Measurements from ENCODE around the gene POLE3.
"Not testable (repeated sequence)": the region's sequence is repeated elsewhere in the genome, so short reads cannot be mapped to it uniquely, and the experiment has no call there.

Gene POLE3

GRCh38 chr9:113421726-113422125, 11.3 kb upstream of the POLE3 start:
- no peak for TF ChIP-seq ZNF274 (IDR thresholded peaks at IDR 0.05; ENCODE audit: low read depth, low read length)
- no peak overlapping the region for H3K4me3 ChIP-seq (ENCODE audit: low read length)

DNA sequence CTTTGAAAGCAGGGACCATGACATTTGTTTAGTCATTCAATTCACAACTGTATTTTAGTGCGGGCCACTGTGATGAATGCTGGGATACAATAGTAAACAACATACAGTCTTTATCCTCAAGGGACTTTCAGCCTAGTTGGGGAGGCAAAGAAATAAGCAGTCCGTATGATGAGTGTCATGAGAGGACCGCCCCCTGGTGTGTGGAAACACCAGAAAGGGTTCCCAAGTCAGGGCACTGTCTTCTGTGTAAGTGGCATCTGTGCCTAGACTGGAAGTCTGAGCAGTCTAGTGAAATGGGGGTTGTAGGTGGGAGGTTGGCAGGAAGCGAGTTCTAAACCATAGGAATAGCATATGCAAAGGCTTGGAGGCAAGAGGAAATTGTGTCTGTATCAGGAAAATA, 6.9 kb upstream of the POLE3 start:
- TF ChIP-seq ZNF274 (IDR thresholded peaks at IDR 0.05; ENCODE audit: low read depth, low read length), result no peak
- no peak overlapping the region for H3K4me3 ChIP-seq (ENCODE audit: low read length)

DNA sequence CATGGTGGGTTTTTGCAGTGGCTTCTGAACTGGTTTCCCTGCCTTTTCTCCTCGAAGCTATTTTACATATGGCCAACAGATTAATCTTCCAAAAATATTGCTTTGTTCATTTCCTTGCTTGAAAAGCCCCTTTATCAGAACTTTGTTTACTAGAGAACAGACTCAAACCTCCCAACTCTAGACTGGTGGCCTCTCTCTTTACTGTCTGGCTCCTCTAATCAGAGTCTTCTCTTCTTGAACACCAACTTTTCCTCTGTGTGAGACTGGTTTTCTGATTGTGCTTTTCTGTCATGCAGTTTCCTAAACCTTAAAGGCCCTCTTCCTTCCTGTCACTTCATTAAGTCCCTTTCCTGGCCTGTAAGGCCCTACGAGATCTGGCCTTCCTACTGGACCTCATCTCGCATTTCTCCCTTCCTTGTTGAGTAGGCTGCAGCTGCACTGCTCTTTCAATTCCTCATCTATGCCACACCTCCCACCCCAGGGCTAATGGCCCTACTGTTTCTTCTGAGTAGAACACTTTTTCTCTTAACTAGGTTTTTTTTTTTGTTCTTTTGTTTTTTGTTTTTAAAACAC, 5.8 kb upstream of the POLE3 start:
- no peak for TF ChIP-seq ZNF274 (IDR thresholded peaks at IDR 0.05; ENCODE audit: low read depth, low read length)
- no peak overlapping the region for H3K4me3 ChIP-seq (ENCODE audit: low read length)

- H3K4me3 ChIP-seq (ENCODE audit: low read length), result peak overlapping the region; percentile 82
- no peak for TF ChIP-seq ZNF274 (IDR thresholded peaks at IDR 0.05; ENCODE audit: low read depth, low read length)
Measured at GRCh38 chr9:113409883-113410206, 630 bp downstream of the POLE3 start.

DNA sequence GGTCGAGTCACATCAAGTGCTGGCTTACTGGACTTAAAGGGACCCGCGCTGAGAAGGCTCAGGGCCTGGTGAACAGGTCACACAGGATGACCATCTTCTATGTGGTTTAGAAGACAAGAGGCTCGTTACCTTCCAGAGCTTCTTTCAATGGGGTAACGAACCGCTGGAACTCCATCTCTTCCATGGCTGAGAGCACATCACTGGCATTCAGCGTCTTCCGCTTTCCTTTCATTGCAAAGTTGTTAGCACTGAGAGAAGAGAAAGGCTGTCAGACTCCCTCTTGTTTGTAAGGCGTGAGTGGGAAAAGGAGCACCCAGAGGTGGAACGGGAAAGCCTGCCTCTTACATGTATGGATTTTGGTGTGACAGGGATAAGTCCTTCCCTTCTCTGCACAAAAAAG, 994 bp downstream of the POLE3 start:
- H3K4me3 ChIP-seq (ENCODE audit: low read length), result peak overlapping the region; percentile 82
- TF ChIP-seq ZNF274 (IDR thresholded peaks at IDR 0.05; ENCODE audit: low read depth, low read length), result no peak

- not testable (repeated sequence) for H3K4me3 ChIP-seq (ENCODE audit: low read length)
Measured at GRCh38 chr9:113406873-113407511, 3.5 kb downstream of the POLE3 start.

DNA sequence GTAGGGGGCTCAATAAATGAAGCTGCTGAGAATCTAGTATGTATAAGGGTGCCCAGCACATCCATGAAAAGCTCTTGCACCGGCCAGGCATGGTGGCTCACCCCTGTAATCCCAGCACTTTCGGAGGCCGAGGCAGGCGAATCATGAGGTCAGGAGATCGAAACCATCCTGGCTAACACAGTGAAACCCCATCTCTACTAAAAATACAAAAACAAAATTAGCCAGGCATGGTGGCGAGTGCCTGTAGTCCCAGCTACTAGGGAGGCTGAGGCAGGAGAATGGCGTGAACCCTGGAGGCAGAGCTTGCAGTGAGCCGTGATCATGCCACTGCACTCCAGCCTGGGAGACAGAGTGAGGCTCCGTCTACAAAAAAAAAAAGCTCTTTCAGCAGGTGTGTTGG, 4.1 kb downstream of the POLE3 start:
- not testable (repeated sequence) for H3K4me3 ChIP-seq (ENCODE audit: low read length)

DNA sequence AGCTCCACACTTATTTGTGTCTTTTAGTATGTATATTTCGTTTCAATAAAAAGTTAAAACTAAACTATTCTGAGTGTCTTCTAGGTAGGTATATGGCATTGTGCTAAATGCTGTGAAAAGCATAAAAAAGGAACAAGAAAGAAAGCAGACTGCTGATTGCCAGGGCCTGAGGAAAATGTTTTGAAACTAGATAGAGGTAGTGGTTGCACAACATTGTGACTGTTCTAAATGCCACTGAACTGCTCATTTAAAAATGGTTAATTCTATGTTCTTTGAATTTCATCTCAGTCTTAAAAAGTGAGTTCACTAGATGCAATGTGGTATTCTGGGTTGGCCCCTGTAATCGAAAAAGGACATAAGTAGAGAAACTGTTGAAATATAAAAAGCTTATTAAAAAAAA, 6.8 kb downstream of the POLE3 start:
- no peak overlapping the region for H3K4me3 ChIP-seq (ENCODE audit: low read length)
- no peak for TF ChIP-seq ZNF274 (IDR thresholded peaks at IDR 0.05; ENCODE audit: low read depth, low read length)

DNA sequence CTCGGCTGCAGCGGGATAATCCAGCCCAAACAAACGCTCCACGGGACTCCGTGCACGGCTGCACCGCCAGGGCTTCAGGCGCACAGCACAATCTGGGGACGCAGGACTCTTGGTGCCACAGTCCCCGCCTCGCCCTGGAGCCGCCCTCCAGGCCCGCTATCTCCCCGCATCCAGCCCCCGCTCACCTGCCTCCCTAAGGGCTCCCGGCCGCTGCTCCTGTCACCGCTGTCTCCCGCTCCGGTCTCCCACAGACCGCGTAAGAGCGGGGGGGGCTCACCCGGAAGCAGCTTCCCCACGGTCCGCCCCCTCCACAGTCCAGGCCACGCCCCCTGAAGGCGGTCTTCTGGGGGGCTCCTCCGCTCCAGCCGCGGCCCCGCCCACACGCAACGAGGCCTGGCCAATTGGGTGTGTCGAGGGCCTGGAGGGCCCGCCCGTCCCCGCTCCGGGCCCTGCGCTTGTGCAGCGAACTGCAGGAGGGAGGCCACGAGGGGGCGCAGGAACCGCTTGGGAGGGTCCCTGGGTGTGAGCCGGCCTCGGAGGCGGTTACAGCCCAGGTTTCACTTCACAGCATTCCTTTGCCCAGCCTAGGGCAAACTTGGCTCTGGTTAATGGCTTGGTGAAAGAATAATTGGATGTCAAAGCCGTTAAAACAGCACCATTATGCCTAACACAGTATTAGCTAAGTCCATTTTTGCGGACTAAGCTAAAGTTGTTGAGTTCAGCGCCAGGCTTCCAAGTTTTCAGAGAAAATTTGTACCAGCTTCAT, 9.3 kb downstream of the POLE3 start, which contains the start of gene ALAD:
Gene ALAD (minus strand): TSS at position 258 of the 766 bp plus-strand sequence. CDS start 7,725 bp downstream, outside the sequence.
- peak within 1 kb of the TSS; percentile 86 for H3K4me3 ChIP-seq (ENCODE audit: low read length)

GRCh38 chr9:113399646-113400200, 10.8 kb downstream of the POLE3 start:
- TF ChIP-seq ZNF274 (IDR thresholded peaks at IDR 0.05; ENCODE audit: low read depth, low read length), result no peak
- no peak overlapping the region for H3K4me3 ChIP-seq (ENCODE audit: low read length)

More for the DNA sequence above, 9.3 kb downstream of the POLE3 start, which contains the start of gene ALAD:
- no peak for TF ChIP-seq ZNF274 (IDR thresholded peaks at IDR 0.05; ENCODE audit: low read depth, low read length)

GRCh38 chr9:113398796-113399195, 11.7 kb downstream of the POLE3 start:
- H3K4me3 ChIP-seq (ENCODE audit: low read length), result no peak overlapping the region
- TF ChIP-seq ZNF274 (IDR thresholded peaks at IDR 0.05; ENCODE audit: low read depth, low read length), result no peak

GRCh38 chr9:113397203-113397631, 13.3 kb downstream of the POLE3 start:
- TF ChIP-seq ZNF274 (IDR thresholded peaks at IDR 0.05; ENCODE audit: low read depth, low read length), result no peak
- H3K4me3 ChIP-seq (ENCODE audit: low read length), result no peak overlapping the region

GRCh38 chr9:113395000-113395861, 15.2 kb downstream of the POLE3 start:
- no peak overlapping the region for H3K4me3 ChIP-seq (ENCODE audit: low read length)
- no peak for TF ChIP-seq ZNF274 (IDR thresholded peaks at IDR 0.05; ENCODE audit: low read depth, low read length)

DNA sequence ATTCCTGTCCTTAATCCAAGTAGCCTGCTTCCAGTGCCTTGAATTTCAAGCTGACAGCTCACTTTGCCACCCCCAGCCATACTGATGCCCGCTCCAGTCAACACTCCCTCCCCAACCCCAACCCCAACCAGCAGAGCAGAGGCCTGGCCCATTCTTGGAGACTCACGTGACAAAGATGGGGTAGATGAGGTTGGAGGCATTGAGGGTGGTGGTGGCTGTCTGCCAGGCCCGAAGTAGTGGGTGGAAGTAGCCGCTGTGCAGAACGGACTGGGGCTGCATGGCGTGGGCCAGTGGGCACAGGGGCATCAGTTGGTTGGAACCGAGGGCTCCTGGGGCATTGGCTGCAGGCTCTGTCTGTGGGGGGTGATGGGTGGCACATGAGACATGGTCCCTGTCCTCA, 17.2 kb downstream of the POLE3 start:
- no peak for TF ChIP-seq ZNF274 (IDR thresholded peaks at IDR 0.05; ENCODE audit: low read depth, low read length)
- no peak overlapping the region for H3K4me3 ChIP-seq (ENCODE audit: low read length)
